GM23338 (cell line): ENCODE results near the gene DCST2. TPM values are rescaled to one million over a fixed set of nuclear protein-coding genes. Genes with fewer than 3 reads are reported as not detected.

Experiments used
- ATAC-seq: fragments of 200-7000 bp; cut with Tn5 transposase; 3 replicates; pipeline ENCODE4 v1.9.1; 2020
- DNase-seq: peaks from one replicate; pipeline ENCODE4 v3.0.0-alpha.2; 2015; ENCODE audit warnings: low spot score
- H2AFZ ChIP-seq: fragments of 200-600 bp; sonication (generic); 2 replicates; pipeline ENCODE4 v1.8.0; 2016; ENCODE audit warnings: antibody characterized with exemption, mild to moderate bottlenecking, moderate library complexity
- H3F3A ChIP-seq: fragments of 200-600 bp; sonication (generic); replicated peaks from 2 replicates; pipeline ENCODE4 v1.8.0; 2017; ENCODE audit warnings: antibody characterized with exemption, mixed run types, low read depth
- H3K27ac ChIP-seq: fragments of 200-600 bp; sonication (generic); 2 replicates; pipeline ENCODE4 v1.6.1; 2016; ENCODE audit warnings: low read depth
- H3K27me3 ChIP-seq: fragments of 200-600 bp; sonication (generic); 2 replicates; pipeline ENCODE4 v1.8.0; 2016; ENCODE audit warnings: mild to moderate bottlenecking, mixed run types, moderate library complexity; ENCODE audit not compliant: insufficient read depth
- H3K36me3 ChIP-seq: fragments of 200-600 bp; sonication (generic); 2 replicates; pipeline ENCODE4 v1.8.0; 2016; ENCODE audit warnings: mild to moderate bottlenecking; ENCODE audit not compliant: insufficient read depth
- H3K4me1 ChIP-seq: fragments of 200-600 bp; sonication (generic); 2 replicates; pipeline ENCODE4 v1.8.0; 2016; ENCODE audit warnings: mild to moderate bottlenecking, moderate library complexity; ENCODE audit not compliant: insufficient read depth
- H3K4me2 ChIP-seq: fragments of 200-600 bp; sonication (generic); 2 replicates; pipeline ENCODE4 v1.7.1; 2017; ENCODE audit warnings: mixed run types
- H3K4me3 ChIP-seq: fragments of 200-600 bp; sonication (generic); 2 replicates; pipeline ENCODE4 v1.6.1; 2016; ENCODE audit warnings: mixed run types
- H3K79me2 ChIP-seq: fragments of 200-600 bp; sonication (generic); replicated peaks from 2 replicates; pipeline ENCODE4 v1.8.0; 2017; ENCODE audit warnings: mild to moderate bottlenecking; ENCODE audit not compliant: insufficient read depth
- H3K9me2 ChIP-seq: fragments of 200-600 bp; sonication (generic); 2 replicates; pipeline ENCODE4 v1.8.0; 2017; ENCODE audit not compliant: insufficient read depth
- H4K20me1 ChIP-seq: fragments of 200-600 bp; sonication (generic); replicated peaks from 2 replicates; pipeline ENCODE4 v1.8.0; 2017; ENCODE audit warnings: mild to moderate bottlenecking; ENCODE audit not compliant: insufficient read depth
- H3K27ac Mint-ChIP-seq: 2 replicates; pipeline ENCODE4 v1.8.0; 2020; ENCODE audit warnings: inconsistent platforms, mild to moderate bottlenecking, moderate library complexity, mixed read lengths
- H3K27me3 Mint-ChIP-seq: 3 replicates; pipeline ENCODE4 v1.8.0; 2022; ENCODE audit warnings: low read depth, mild to moderate bottlenecking, moderate library complexity, mixed read lengths, inconsistent platforms; ENCODE audit not compliant: insufficient read depth, poor library complexity
- H3K36me3 Mint-ChIP-seq: 3 replicates; pipeline ENCODE4 v1.8.0; 2021; ENCODE audit warnings: low read depth, mild to moderate bottlenecking, inconsistent platforms, moderate library complexity, mixed read lengths
- H3K4me1 Mint-ChIP-seq: 3 replicates; pipeline ENCODE4 v1.8.0; 2020; ENCODE audit warnings: mild to moderate bottlenecking, inconsistent platforms, mixed read lengths
- H3K4me3 Mint-ChIP-seq: 3 replicates; pipeline ENCODE4 v1.8.0; 2021; ENCODE audit warnings: moderate library complexity, mild to moderate bottlenecking, inconsistent platforms, mixed read lengths
- H3K9me3 Mint-ChIP-seq: 3 replicates; pipeline ENCODE4 v1.8.0; 2020; ENCODE audit warnings: moderate library complexity, mild to moderate bottlenecking, inconsistent platforms, mixed read lengths
- CREB1 ChIP-seq: fragments of 250-450 bp; sonication (Bioruptor Pico); IDR thresholded peaks from 2 replicates; pipeline ENCODE4 v1.5.0; 2020; ENCODE audit warnings: low read depth, mild to moderate bottlenecking, moderate library complexity
- JUNB ChIP-seq: IDR thresholded peaks from one replicate; pipeline ENCODE4 v1.6.1; 2016; ENCODE audit warnings: antibody characterized with exemption; ENCODE audit not compliant: unreplicated experiment
- POLR2AphosphoS5 ChIP-seq: IDR thresholded peaks from 2 replicates; pipeline ENCODE4 v1.6.1; 2016; ENCODE audit warnings: antibody characterized with exemption, low read depth
- REST ChIP-seq: IDR thresholded peaks from one replicate; pipeline ENCODE4 v1.6.1; 2018; ENCODE audit warnings: antibody characterized with exemption; ENCODE audit not compliant: unreplicated experiment
- ZNF331 ChIP-seq: fragments of 250-450 bp; sonication (Bioruptor Pico); IDR thresholded peaks from 2 replicates; pipeline ENCODE4 v1.5.0; 2020; ENCODE audit warnings: low read depth, mild to moderate bottlenecking, moderate library complexity
- ZNF462 ChIP-seq: fragments of 250-450 bp; sonication (Bioruptor Pico); IDR thresholded peaks from 2 replicates; pipeline ENCODE4 v1.5.0; 2020; ENCODE audit warnings: mild to moderate bottlenecking, moderate library complexity
- polyA plus RNA-seq: library from polyadenylated mRNA; unstranded; fragments of >200 nt; fragmentation: Nextera tagmentation; extraction: Ambion mirVana; gene quantifications from 2 replicates; pipeline ENCODE4 v1.2.1, GENCODE V29; 2016
- total RNA-seq: library from RNA; depleted of rRNA; stranded (reverse); fragments of >200 nt; shearing (Covaris generic); gene quantifications from 2 replicates; pipeline ENCODE4 v1.2.3, GENCODE V29; 2014

DCST2 gene
- total and polyA plus RNA-seq, 2 experiments from 2014 or later: 0.78 TPM; not detected in 1

- Histone ChIP-seq H3K4me1 (peaks cover 27% of the 10 kb centered on the region), H3K79me2 (peaks cover 62% of the 10 kb centered on the region), H3K36me3 (peaks cover 10% of the 10 kb centered on the region; the same call in 1 of the 2 replicates), H3K4me2 (peak overlapping the region; percentile 75), H3K27ac (peak overlapping the region; percentile 100), H4K20me1 (peaks cover 27% of the 10 kb centered on the region), H3F3A (peaks cover 16% of the 10 kb centered on the region), H3K27me3 (no peaks in the 10 kb centered on the region), H3K4me3 (peak overlapping the region; percentile 82), H3K9me2 (no peaks in the 10 kb centered on the region), H2AFZ (no peak overlapping the region)
- peaks cover 24% of the 10 kb centered on the region for H3K4me1 Mint-ChIP-seq
- peaks cover 3% of the 10 kb centered on the region; the same call in 1 of the 3 replicates for H3K9me3 Mint-ChIP-seq
- H3K4me3 Mint-ChIP-seq: no peak overlapping the region
- ATAC-seq (peak; percentile 2), DNase-seq (peak; percentile 100)
- peaks cover 10% of the 10 kb centered on the region for H3K27me3 Mint-ChIP-seq
- no peak overlapping the region for H3K27ac Mint-ChIP-seq
- TF ChIP-seq ZNF331 (CRISPR knock-in tag) (no peak), ZNF462 (CRISPR knock-in tag) (no peak), CREB1 (CRISPR knock-in tag) (peak; percentile 44; the same call in 1 of the 2 replicates), JUNB (no peak), POLR2AphosphoS5 (peak; percentile 73), REST (no peak)
- peaks cover 35% of the 10 kb centered on the region for H3K36me3 Mint-ChIP-seq
These were observed 60.1 kb downstream of the DCST2 start for GRCh38 chr1:154973344-154974101.
